ENCODE data around the gene PRM3.

Gene PRM3

GRCh38 chr16:11250091-11250785, 23.2 kb downstream of the PRM3 start:
- TF ChIP-seq CTCF (conservative IDR thresholded peaks at IDR 0.05; ENCODE audit: low read depth, low read length), result no peak

GRCh38 chr16:11249233-11250061, 24.0 kb downstream of the PRM3 start:
- Histone ChIP-seq H3K4me3 (IDR thresholded peaks at IDR 0.05; ENCODE audit: insufficient read depth, low read depth, low read length) (no peak overlapping the region), H2AFZ (ENCODE audit: low read depth) (no peak overlapping the region), H3K79me2 (ENCODE audit: insufficient read depth, low read depth) (no peaks in the 10 kb centered on the region), H4K20me1 (ENCODE audit: insufficient read depth) (no peaks in the 10 kb centered on the region), H3K9ac (no peak overlapping the region), H3K4me1 (ENCODE audit: low read depth, poor library complexity, severe bottlenecking) (peaks cover 21% of the 10 kb centered on the region), H3K36me3 (ENCODE audit: insufficient read depth) (no peaks in the 10 kb centered on the region), H3K4me2 (no peak overlapping the region), H3K27ac (no peak overlapping the region), H3K27me3 (ENCODE audit: insufficient read depth, low read depth) (no peaks in the 10 kb centered on the region)
- no peak for TF ChIP-seq CTCF (conservative IDR thresholded peaks at IDR 0.05; ENCODE audit: low read depth, low read length)

More at GRCh38 chr16:11250091-11250785, 23.2 kb downstream of the PRM3 start:
- H3K4me2 ChIP-seq, result no peak overlapping the region
- H4K20me1 ChIP-seq (ENCODE audit: insufficient read depth), result no peaks in the 10 kb centered on the region
- H3K4me1 ChIP-seq (ENCODE audit: low read depth, poor library complexity, severe bottlenecking), result peaks cover 20% of the 10 kb centered on the region
- H3K4me3 ChIP-seq (IDR thresholded peaks at IDR 0.05; ENCODE audit: insufficient read depth, low read depth, low read length), result no peak overlapping the region
- no peak overlapping the region for H3K9ac ChIP-seq
- H3K27ac ChIP-seq, result no peak overlapping the region
- no peak overlapping the region for H2AFZ ChIP-seq (ENCODE audit: low read depth)
- H3K79me2 ChIP-seq (ENCODE audit: insufficient read depth, low read depth), result no peaks in the 10 kb centered on the region
- H3K36me3 ChIP-seq (ENCODE audit: insufficient read depth), result no peaks in the 10 kb centered on the region
- no peaks in the 10 kb centered on the region for H3K27me3 ChIP-seq (ENCODE audit: insufficient read depth, low read depth)

GRCh38 chr16:11248133-11248532, 25.3 kb downstream of the PRM3 start:
- Histone ChIP-seq H3K9ac (no peak overlapping the region), H4K20me1 (ENCODE audit: insufficient read depth) (no peaks in the 10 kb centered on the region), H3K4me2 (no peak overlapping the region), H3K27ac (no peak overlapping the region), H3K27me3 (ENCODE audit: insufficient read depth, low read depth) (no peaks in the 10 kb centered on the region), H3K4me1 (ENCODE audit: low read depth, poor library complexity, severe bottlenecking) (peaks cover 16% of the 10 kb centered on the region), H3K79me2 (ENCODE audit: insufficient read depth, low read depth) (no peaks in the 10 kb centered on the region), H2AFZ (ENCODE audit: low read depth) (no peak overlapping the region), H3K4me3 (IDR thresholded peaks at IDR 0.05; ENCODE audit: insufficient read depth, low read depth, low read length) (no peak overlapping the region), H3K36me3 (ENCODE audit: insufficient read depth) (no peaks in the 10 kb centered on the region)
- no peak for TF ChIP-seq CTCF (conservative IDR thresholded peaks at IDR 0.05; ENCODE audit: low read depth, low read length)

- TF ChIP-seq CTCF (conservative IDR thresholded peaks at IDR 0.05; ENCODE audit: low read depth, low read length), result no peak
- no peaks in the 10 kb centered on the region for H3K27me3 ChIP-seq (ENCODE audit: insufficient read depth, low read depth)
- no peaks in the 10 kb centered on the region for H3K79me2 ChIP-seq (ENCODE audit: insufficient read depth, low read depth)
- peak overlapping the region; percentile 7; the same call in 1 of the 2 replicates for H3K4me2 ChIP-seq
- H3K4me1 ChIP-seq (ENCODE audit: low read depth, poor library complexity, severe bottlenecking), result peaks cover 18% of the 10 kb centered on the region
- no peak overlapping the region for H3K4me3 ChIP-seq (IDR thresholded peaks at IDR 0.05; ENCODE audit: insufficient read depth, low read depth, low read length)
- no peaks in the 10 kb centered on the region for H3K36me3 ChIP-seq (ENCODE audit: insufficient read depth)
- no peaks in the 10 kb centered on the region for H4K20me1 ChIP-seq (ENCODE audit: insufficient read depth)
- H3K27ac ChIP-seq, result no peak overlapping the region
- no peak overlapping the region for H2AFZ ChIP-seq (ENCODE audit: low read depth)
- no peak overlapping the region for H3K9ac ChIP-seq
These were observed 27.4 kb downstream of the PRM3 start for GRCh38 chr16:11245988-11246387.
